GM19324 (cell line): ENCODE data around the gene NAA25.
"Not testable (repeated sequence)": the region's sequence is repeated elsewhere in the genome, so short reads cannot be mapped to it uniquely, and the experiment has no call there.

ENCODE experiments used
- ATAC-seq: cut with Tn5 transposase; IDR thresholded peaks from one replicate; pipeline ENCODE4 v1.9.1; 2021; ENCODE audit warnings: mild to moderate bottlenecking, moderate library complexity; ENCODE audit not compliant: unreplicated experiment, low FRiP score

NAA25 gene

GRCh38 chr12:112117685-112118084 is 9.1 kb upstream of the NAA25 start:
- ATAC-seq = no peak

- no peak for ATAC-seq
Measured at GRCh38 chr12:112116232-112117060, 7.9 kb upstream of the NAA25 start.

GRCh38 chr12:112115259-112116045 is 6.9 kb upstream of the NAA25 start:
- ATAC-seq = no peak

- no peak for ATAC-seq
Measured at GRCh38 chr12:112112409-112113133, 4.0 kb upstream of the NAA25 start.

- ATAC-seq = no peak
Measured at GRCh38 chr12:112111931-112112330, 3.3 kb upstream of the NAA25 start.

- not testable (repeated sequence) for ATAC-seq
Measured at GRCh38 chr12:112110787-112111662, 2.4 kb upstream of the NAA25 start.

- no peak for ATAC-seq
Measured at GRCh38 chr12:112107306-112108201, 1.0 kb downstream of the NAA25 start.

- no peak for ATAC-seq
Measured at GRCh38 chr12:112105891-112106290, 2.7 kb downstream of the NAA25 start.

GRCh38 chr12:112103758-112104503 is 4.7 kb downstream of the NAA25 start:
- ATAC-seq = no peak

- not testable (repeated sequence) for ATAC-seq
Measured at GRCh38 chr12:112102746-112103145, 5.8 kb downstream of the NAA25 start.

GRCh38 chr12:112102127-112102526 is 6.5 kb downstream of the NAA25 start:
- no peak for ATAC-seq

- not testable (repeated sequence) for ATAC-seq
Measured at GRCh38 chr12:112100500-112100899, 8.1 kb downstream of the NAA25 start.

- no peak for ATAC-seq
Measured at GRCh38 chr12:112097641-112098040, 10.9 kb downstream of the NAA25 start.

GRCh38 chr12:112096667-112097066 is 11.9 kb downstream of the NAA25 start:
- ATAC-seq = no peak

GRCh38 chr12:112096070-112096469 is 12.5 kb downstream of the NAA25 start:
- no peak for ATAC-seq

- no peak for ATAC-seq
Measured at GRCh38 chr12:112091563-112091962, 17.0 kb downstream of the NAA25 start.

GRCh38 chr12:112087851-112088250 is 20.7 kb downstream of the NAA25 start:
- no peak for ATAC-seq
